ENCODE measurements around the gene AGBL1.

GRCh38 chr15:86711476-86711875 lies 631.8 kb downstream of the AGBL1 start:
- TF ChIP-seq EZH2 (IDR thresholded peaks at IDR 0.05; ENCODE audit: insufficient read depth, poor library complexity, severe bottlenecking) (no peak), EZH2phosphoT487 (IDR thresholded peaks at IDR 0.05; ENCODE audit: insufficient read depth, low read depth) (no peak)

All from GM23248 (cell line).